GM12891 (cell line): ENCODE data around the gene ZNF556.

Experiments used
- POLR2A ChIP-seq: IDR thresholded peaks from 2 replicates; pipeline ENCODE4 v1.6.1; 2011; ENCODE audit warnings: low read depth, low read length, control low read depth
- POLR2AphosphoS5 ChIP-seq: IDR thresholded peaks from 2 replicates; pipeline ENCODE4 v1.6.1; 2011; ENCODE audit warnings: low read depth, low read length, control low read depth
- SPI1 ChIP-seq: IDR thresholded peaks from 2 replicates; pipeline ENCODE4 v1.6.1; 2011; ENCODE audit warnings: low read depth, low read length, control low read depth
- TAF1 ChIP-seq: IDR thresholded peaks from 2 replicates; pipeline ENCODE4 v1.6.1; 2011; ENCODE audit warnings: low read depth, low read length, control low read depth

DNA sequence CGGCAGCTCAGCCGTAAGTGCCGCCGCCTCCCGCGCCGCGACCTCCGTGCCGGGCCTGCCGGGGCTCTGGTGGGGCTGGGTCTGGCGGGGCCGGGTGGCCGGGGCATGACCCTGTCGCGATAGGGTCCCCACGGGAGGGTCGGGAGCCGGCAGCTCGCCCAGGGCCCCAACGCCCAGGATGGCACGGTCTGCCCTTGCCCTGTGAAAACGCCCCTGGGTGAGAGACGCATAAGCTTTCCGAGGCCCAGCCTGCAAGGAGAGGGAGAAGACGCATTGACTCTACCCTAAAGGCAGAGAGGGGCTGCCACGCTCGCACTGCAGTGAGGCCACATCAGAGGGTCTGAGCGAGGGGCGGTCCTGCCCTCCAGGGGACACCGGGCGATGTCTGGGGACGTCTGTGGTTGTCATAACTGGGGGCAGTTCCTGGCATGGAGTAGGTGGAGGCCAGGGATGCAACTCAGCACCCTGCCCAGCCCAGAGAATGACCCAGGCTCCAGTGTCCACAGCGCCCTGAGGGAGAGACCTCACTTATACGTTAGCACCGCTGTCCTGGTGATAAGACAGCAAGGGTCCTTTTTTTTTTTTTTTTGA lies 46.9 kb upstream of the ZNF556 start:
- TF ChIP-seq POLR2AphosphoS5 = no peak
- TF ChIP-seq POLR2A = no peak
- TF ChIP-seq TAF1 = no peak
- TF ChIP-seq SPI1 = no peak
